Suprapubic skin (tissue), 4 donors: ENCODE data around the gene ALDH5A1.

Experiments
- CTCF ChIP-seq, 2 donors: fragments of 200-600 bp in 1 of 2; fragments of 450-650 bp in 1 of 2; sonication (generic) in 1 of 2; IDR thresholded peaks; one replicate each; pipeline ENCODE4 v1.5.1; 2016 to 2019; ENCODE audit warnings: antibody characterized with exemption in 2 of 2, mild to moderate bottlenecking in 1 of 2, moderate library complexity in 1 of 2
- EP300 ChIP-seq: sonication (generic); formaldehyde crosslinking; IDR thresholded peaks from one replicate; pipeline ENCODE4 v1.6.1; 2017; ENCODE audit warnings: antibody characterized with exemption
- POLR2A ChIP-seq, 2 donors: fragments of 450-650 bp; IDR thresholded peaks; one replicate each; pipeline ENCODE4 v1.6.1; 2017; ENCODE audit warnings: antibody characterized with exemption in 2 of 2, mild to moderate bottlenecking in 2 of 2, moderate library complexity in 2 of 2
- POLR2AphosphoS5 ChIP-seq, 3 donors: sonication (generic); formaldehyde crosslinking; IDR thresholded peaks; one replicate each; pipeline ENCODE4 v1.6.1; 2017; ENCODE audit warnings: antibody characterized with exemption in 3 of 3

GRCh38 chr6:24501914-24502313, 7.1 kb downstream of the ALDH5A1 start:
- TF ChIP-seq CTCF (IDR thresholded peaks at IDR 0.05) (no peak), POLR2A (IDR thresholded peaks at IDR 0.05) (no peak), POLR2AphosphoS5 (IDR thresholded peaks at IDR 0.05) (no peak), EP300 (no peak)
